ENCODE results near the gene SKP2.
A peak's percentile ranks its signal among the peaks of the same experiment; 100 is the strongest.
"Not testable (repeated sequence)": the region's sequence is repeated elsewhere in the genome, so short reads cannot be mapped to it uniquely, and the experiment has no call there.

Gene SKP2

DNA sequence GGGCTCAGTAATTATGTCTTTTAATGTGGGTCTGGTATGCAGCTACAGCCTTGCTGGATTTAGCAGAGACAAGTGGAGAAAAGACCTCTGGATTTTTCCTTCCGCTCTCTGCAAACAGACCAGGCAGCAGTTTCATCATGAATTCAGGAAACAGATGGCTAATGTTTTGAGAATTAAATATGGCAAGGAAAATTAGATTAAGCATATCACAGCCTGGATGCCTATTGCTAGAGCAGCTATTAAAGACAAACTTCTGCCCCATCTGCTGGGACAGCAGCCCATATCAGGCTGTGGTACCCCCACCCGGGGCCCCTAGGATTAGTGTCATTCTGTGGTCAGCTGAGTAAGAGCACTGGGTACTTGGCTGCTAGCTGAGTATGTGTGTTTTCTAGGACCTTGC is 6.2 kb downstream of the SKP2 start:
- no peak for DNase-seq

GRCh38 chr5:36160617-36161016 is 8.7 kb downstream of the SKP2 start:
- no peak for DNase-seq

DNA sequence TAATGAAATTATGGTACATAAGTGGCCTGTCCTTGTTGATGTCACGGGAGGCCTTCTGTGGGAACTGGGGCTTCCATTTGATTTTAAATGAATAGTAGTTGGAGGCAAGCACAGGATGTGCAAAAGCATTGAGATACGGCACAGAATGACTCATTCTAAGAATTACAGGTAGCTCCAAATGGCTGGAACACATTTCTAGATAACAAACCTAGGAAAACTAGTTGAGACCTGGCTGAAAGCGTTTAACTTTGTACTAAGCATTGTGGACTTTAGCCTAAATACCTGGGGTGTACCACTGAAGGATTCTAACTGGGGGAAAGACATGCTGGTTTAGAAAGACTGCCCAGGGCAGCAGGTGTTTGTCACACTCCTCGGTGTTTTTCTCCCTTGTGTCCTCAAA is 9.4 kb downstream of the SKP2 start:
- DNase-seq = no peak

DNA sequence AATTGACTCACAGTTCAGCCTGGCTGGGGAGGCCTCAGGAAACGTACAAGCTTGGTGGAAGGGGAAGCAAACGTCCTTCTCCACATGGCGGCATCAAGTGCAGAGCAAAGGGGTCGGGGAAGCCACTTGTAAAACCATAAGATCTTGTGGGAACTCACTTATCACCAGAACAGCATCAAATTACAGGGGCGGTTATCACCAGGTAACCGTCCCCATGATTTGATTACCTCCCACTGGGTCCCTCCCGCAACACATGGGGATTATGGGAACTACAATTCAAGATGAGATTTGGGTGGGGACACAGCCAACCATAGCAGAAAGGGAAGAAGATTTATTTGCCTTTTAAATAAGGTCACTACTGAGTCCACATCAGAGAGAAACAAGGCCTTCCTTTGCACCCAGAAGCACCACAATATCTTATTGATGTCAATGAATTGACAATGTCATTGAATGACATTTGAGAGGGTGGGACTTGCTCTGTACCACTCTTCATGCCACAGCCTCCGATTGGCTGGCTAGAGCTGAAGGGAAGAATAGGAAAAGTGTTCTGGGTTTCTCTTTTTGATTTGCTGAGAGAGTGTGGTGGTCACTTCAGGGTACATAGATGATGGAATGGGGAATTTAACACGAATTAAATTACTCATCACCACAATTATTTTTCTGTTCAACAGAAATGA is 11.0 kb downstream of the SKP2 start:
- DNase-seq = no peak

DNA sequence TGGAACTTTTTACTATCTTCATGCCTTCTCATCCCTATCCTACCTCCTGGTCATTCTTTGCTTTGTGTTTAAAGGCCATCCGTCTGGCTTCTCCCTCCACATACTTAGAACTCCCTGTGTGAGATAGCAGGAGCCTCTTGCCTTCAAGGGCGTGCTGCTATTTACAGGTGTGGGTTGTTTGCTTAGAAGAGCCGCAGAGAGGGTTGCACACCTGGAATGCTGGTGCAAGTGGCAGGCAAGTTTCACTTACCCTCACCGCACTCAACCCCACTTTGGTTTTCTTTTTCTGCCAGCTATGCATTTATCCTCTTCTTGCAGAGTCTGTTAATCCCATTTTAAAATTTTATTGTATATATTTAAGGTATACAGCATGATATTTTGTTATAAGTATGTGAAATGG is 12.6 kb downstream of the SKP2 start:
- DNase-seq = no peak

GRCh38 chr5:36168737-36169136 is 16.8 kb downstream of the SKP2 start:
- no peak for DNase-seq

DNA sequence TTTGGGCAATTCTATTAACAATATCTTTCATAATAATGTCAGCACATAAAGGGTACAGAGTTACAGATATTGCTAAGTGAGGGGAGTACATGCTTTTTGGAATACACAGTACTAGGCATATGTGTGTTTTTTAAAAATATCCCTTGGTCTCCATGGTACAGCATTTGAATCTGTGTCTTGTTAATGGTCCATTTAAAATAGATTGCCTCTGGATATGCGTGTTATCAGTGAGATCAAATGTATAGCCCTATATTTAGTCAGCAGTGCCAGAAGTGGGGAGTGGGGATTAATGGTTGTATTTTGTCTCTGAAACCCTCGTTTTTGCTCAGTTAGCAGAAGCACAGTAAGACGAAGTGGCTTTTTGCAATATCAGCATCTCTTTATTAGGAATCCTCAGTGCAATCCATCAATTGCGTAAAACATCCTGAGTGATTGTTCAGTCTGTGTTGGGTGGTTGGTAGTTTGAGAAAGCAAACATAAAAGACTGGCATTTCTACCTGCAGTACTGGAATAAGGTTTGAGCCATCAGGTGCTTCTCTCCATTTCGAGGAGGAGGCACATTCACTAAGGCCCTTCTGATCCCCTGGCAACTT is 19.0 kb downstream of the SKP2 start:
- no peak for DNase-seq

DNA sequence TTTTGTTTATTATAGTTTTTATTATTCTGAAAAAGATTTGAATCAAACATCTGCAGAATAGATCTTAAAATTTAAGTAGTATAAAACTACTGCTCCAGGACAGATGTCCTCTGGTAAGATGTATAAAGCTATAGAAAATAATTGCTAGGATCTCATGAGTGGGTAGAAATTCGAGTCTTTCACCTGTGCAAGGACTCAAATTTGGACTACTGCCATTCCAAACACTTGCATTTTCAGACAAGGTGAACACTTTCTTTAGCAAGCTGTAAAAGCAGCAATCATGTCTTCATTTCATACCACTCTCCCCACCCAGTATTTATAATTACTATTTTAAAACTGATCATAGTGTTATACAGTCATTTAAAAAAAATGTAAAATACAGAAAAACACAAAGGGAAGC is 20.7 kb downstream of the SKP2 start:
- DNase-seq = no peak

- DNase-seq = no peak
Observed at GRCh38 chr5:36173426-36173825, 21.5 kb downstream of the SKP2 start.

DNA sequence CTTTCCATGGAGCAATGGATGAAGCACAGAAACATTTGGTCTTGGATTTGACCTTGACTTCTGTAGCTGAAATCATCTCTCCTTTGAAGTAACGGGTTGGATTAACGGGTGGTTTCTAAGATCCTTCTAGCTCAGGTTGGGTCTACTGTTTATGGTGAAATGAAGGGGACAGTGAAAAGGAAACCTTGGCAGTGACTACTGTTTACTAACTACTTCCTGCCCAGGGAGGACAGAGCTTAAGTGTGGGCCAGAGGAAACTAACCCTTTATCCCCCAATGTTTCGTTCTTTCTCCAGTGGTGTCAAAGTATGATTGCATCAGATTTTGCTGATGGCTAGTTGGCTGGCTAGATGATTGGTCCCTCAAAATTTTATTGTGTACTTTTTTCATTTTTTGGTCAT is 22.2 kb downstream of the SKP2 start:
- no peak for DNase-seq

GRCh38 chr5:36175043-36175442 is 23.1 kb downstream of the SKP2 start:
- no peak for DNase-seq

GRCh38 chr5:36177154-36177553 is 25.2 kb downstream of the SKP2 start:
- DNase-seq = no peak

DNA sequence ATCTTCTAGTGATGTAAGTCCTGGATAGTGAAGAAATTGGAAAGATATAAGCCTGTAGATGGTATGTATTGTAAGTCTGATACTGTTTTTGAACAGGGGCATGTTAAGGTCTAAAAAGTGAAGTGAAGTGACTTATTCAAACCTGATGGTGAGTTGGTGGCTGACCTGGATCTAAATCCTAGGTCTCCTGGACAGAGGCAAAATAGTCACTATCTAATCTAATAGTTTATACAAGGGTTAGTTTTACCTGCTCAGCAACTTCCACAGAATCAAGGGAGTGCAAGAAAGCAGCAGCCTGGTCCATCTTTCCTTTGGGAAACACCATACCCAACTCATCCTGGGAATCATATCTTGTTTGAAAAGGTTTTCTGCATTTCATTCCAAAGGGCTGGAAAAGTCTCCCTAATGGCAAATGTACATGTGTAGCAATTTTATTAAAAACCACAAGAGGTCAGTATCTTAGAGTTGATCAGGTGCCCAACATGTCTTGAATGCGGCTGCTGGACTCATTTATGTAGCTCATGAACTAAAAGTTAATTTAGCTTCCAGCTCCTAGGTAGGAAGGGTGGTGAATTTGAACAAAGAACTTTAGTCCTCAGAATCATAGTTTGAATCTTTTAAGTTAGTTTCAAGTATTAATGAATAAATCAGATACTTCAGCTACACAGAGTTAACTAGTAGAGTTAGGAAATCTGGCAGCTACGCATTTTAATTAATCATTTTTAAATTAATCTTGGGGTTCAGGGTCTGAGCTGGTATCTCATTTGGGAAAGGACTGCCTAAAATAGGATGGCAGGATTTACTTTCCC is 26.0 kb downstream of the SKP2 start:
- DNase-seq = peak; percentile 58

- DNase-seq = no peak
Observed at GRCh38 chr5:36178524-36178890, 26.6 kb downstream of the SKP2 start.

- no peak for DNase-seq
Observed at GRCh38 chr5:36179950-36180349, 28.0 kb downstream of the SKP2 start.

GRCh38 chr5:36180556-36181350 is 28.8 kb downstream of the SKP2 start:
- no peak for DNase-seq

GRCh38 chr5:36181774-36182173 is 29.9 kb downstream of the SKP2 start:
- DNase-seq = no peak

DNA sequence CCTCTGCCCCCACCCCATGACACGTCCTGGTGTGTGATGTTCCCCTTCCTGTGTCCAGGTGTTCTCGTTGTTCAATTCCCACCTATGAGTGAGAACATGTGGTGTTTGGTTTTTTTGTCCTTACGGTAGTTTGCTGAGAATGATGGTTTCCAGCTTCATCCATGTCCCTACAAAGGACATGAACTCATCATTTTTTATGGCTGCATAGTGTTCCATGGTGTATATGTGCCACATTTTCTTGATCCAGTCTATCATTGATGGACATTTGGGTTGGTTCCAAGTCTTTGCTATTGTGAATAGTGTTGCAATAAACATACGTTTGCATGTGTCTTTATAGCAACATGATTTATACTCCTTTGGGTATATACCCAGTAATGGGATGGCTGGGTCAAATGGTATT is 32.5 kb downstream of the SKP2 start:
- not testable (repeated sequence) for DNase-seq

GRCh38 chr5:36193746-36194145 is 41.8 kb downstream of the SKP2 start:
- no peak for DNase-seq

GRCh38 chr5:36198281-36198680 is 46.4 kb downstream of the SKP2 start:
- DNase-seq = no peak

GRCh38 chr5:36198783-36199182 is 46.9 kb downstream of the SKP2 start:
- not testable (repeated sequence) for DNase-seq

GRCh38 chr5:36199620-36200019 is 47.7 kb downstream of the SKP2 start:
- DNase-seq = no peak

DNA sequence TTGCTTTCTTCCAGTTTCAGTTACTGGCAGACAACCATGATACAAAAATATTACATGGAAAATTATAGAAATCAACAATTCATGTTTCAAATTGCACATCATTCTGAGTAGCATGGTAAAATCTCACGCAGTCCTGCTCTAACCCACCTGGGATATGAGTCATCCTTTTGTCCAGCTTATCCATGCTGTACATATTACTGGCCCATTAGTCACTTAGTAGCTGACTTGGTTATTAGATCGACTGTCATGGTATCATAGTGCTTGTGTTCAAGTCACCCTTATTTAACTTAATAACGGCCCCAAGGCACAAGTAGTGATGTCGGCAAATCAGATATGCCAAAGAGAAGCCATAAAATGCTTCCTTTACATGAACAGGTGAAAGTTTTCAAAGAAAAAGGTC is 48.6 kb downstream of the SKP2 start:
- DNase-seq = no peak

Data from kidney glomerular epithelial cell (primary cell).